Measurements from ENCODE around the gene SEL1L3. TPM values are rescaled to one million over a fixed set of nuclear protein-coding genes. Genes with fewer than 3 reads are reported as not detected.

SEL1L3 gene
- total RNA-seq, 1 donor from 2014 or later, result 24.9 TPM

GRCh38 chr4:25815586-25815985, 47.2 kb downstream of the SEL1L3 start:
- peak; percentile 20 for DNase-seq (ENCODE audit: low read depth)
- H3K4me3 Mint-ChIP-seq (ENCODE audit: unreplicated experiment), result no peak overlapping the region
- H3K27me3 Mint-ChIP-seq (ENCODE audit: low read depth, unreplicated experiment), result no peaks in the 10 kb centered on the region
- Histone ChIP-seq H3K79me2 (ENCODE audit: insufficient read depth, low read length) (no peaks in the 10 kb centered on the region), H4K20me1 (ENCODE audit: insufficient read depth, low read length) (no peaks in the 10 kb centered on the region), H3K4me2 (ENCODE audit: low read length) (no peak overlapping the region), H2AFZ (ENCODE audit: low read depth, low read length) (no peak overlapping the region), H3K4me1 (ENCODE audit: insufficient read depth, low read length) (peaks cover 63% of the 10 kb centered on the region), H3K36me3 (ENCODE audit: insufficient read depth, low read length) (no peaks in the 10 kb centered on the region), H3K9me3 (ENCODE audit: insufficient read depth, low read depth, low read length) (no peaks in the 10 kb centered on the region), H3K27me3 (ENCODE audit: insufficient read depth, low read length) (no peaks in the 10 kb centered on the region), H3K4me3 (ENCODE audit: insufficient read depth, low read depth, low read length) (no peak overlapping the region), H3K27ac (ENCODE audit: low read depth, low read length) (peak overlapping the region; percentile 90), H3K9ac (ENCODE audit: low read length) (peak overlapping the region; percentile 7)
- peak; percentile 5 for FAIRE-seq
- TF ChIP-seq CTCF (IDR thresholded peaks at IDR 0.05; ENCODE audit: insufficient read depth, low read depth, low read length) (no peak), EZH2 (IDR thresholded peaks at IDR 0.05; ENCODE audit: insufficient read depth, low read length) (no peak)
- no peak overlapping the region for H3K27ac Mint-ChIP-seq (ENCODE audit: unreplicated experiment)
- H3K36me3 Mint-ChIP-seq (ENCODE audit: low read depth, unreplicated experiment), result peaks cover 11% of the 10 kb centered on the region
- peaks cover 60% of the 10 kb centered on the region for H3K4me1 Mint-ChIP-seq (ENCODE audit: low read depth, unreplicated experiment)
- H3K9me3 Mint-ChIP-seq (ENCODE audit: unreplicated experiment), result no peaks in the 10 kb centered on the region

- no peak overlapping the region for H2AFZ ChIP-seq (ENCODE audit: low read depth, low read length)
- no peaks in the 10 kb centered on the region for H3K9me3 ChIP-seq (ENCODE audit: insufficient read depth, low read depth, low read length)
- H3K9ac ChIP-seq (ENCODE audit: low read length), result peak overlapping the region; percentile 70
- no peak overlapping the region for H3K4me3 Mint-ChIP-seq (ENCODE audit: unreplicated experiment)
- peak; percentile 58 for FAIRE-seq
- TF ChIP-seq CTCF (IDR thresholded peaks at IDR 0.05; ENCODE audit: insufficient read depth, low read depth, low read length), result no peak
- TF ChIP-seq EZH2 (IDR thresholded peaks at IDR 0.05; ENCODE audit: insufficient read depth, low read length), result no peak
- H3K36me3 ChIP-seq (ENCODE audit: insufficient read depth, low read length), result no peaks in the 10 kb centered on the region
- H3K4me1 Mint-ChIP-seq (ENCODE audit: low read depth, unreplicated experiment), result peaks cover 60% of the 10 kb centered on the region
- H3K4me1 ChIP-seq (ENCODE audit: insufficient read depth, low read length), result peaks cover 65% of the 10 kb centered on the region
- no peaks in the 10 kb centered on the region for H4K20me1 ChIP-seq (ENCODE audit: insufficient read depth, low read length)
- peak overlapping the region; percentile 81 for H3K27ac Mint-ChIP-seq (ENCODE audit: unreplicated experiment)
- peak overlapping the region; percentile 69 for H3K4me2 ChIP-seq (ENCODE audit: low read length)
- H3K27me3 Mint-ChIP-seq (ENCODE audit: low read depth, unreplicated experiment), result no peaks in the 10 kb centered on the region
- DNase-seq (ENCODE audit: low read depth), result peak; percentile 94
- no peaks in the 10 kb centered on the region for H3K9me3 Mint-ChIP-seq (ENCODE audit: unreplicated experiment)
- H3K4me3 ChIP-seq (ENCODE audit: insufficient read depth, low read depth, low read length), result peak overlapping the region; percentile 31
- no peaks in the 10 kb centered on the region for H3K27me3 ChIP-seq (ENCODE audit: insufficient read depth, low read length)
- H3K79me2 ChIP-seq (ENCODE audit: insufficient read depth, low read length), result no peaks in the 10 kb centered on the region
- peak overlapping the region; percentile 90 for H3K27ac ChIP-seq (ENCODE audit: low read depth, low read length)
- H3K36me3 Mint-ChIP-seq (ENCODE audit: low read depth, unreplicated experiment), result peaks cover 11% of the 10 kb centered on the region
Measured at GRCh38 chr4:25814301-25815136, 48.3 kb downstream of the SEL1L3 start.

Measured in astrocyte (in vitro differentiated cells and primary cell).